ENCODE measurements around the gene KRTAP20-2.

Gene KRTAP20-2

DNA sequence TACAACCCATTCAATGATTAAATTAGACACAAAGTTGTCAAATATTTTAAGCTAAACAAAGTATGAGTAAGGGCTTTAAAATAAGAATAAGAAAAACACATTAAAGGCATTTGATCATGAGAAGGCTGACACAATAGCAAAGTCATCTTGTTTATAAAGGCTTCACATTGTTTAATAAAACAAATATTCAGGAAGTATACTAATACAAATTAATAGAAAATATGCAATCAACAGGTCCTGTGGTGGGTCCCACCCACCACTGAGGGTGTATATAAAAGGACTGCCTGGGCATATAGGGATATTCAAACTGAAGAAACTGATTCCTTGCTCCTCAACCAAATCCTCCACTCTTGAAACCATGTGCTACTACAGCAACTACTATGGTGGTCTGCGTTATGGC, at the start of gene KRTAP20-2:
KRTAP20-2 (plus strand) TSS at position 301 of the 400 bp plus-strand sequence; CDS start at position 359, 58 bp downstream.
- H3K4me3 Mint-ChIP-seq, result no peak within 1 kb of the TSS
- no peaks in the 10 kb centered on the region for H3K4me1 Mint-ChIP-seq
- H3K27me3 Mint-ChIP-seq, result no peaks in the 10 kb centered on the region
- no peak within 1 kb of the TSS for H3K27ac Mint-ChIP-seq
- DNase-seq (ENCODE audit: low spot score in 2 of 2) (no peak), ATAC-seq (ENCODE audit: low read depth) (no peak)
- H3K36me3 Mint-ChIP-seq, result no peaks in the 10 kb centered on the region
- peaks cover 1% of the 10 kb centered on the region for H3K9me3 Mint-ChIP-seq

DNA sequence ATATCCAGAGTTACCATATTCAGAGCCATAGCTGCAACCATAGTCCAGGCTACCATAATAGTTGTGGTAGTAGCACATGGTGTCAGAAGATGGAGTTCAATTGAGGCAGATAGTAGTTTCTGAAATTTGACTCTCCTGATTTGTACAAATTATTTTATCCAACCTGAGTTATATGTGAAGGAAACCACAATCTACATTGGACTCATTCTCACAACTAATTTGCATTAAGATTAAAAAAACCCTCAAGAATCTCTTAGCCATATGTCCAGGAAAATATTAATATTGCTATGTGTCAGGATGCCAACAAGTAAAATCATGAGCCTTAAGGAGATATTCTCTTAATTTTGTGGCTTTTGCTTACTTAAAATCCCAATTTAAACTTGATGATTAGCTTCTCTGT, 44.7 kb upstream of the KRTAP20-2 start, which contains the start of gene KRTAP22-2:
KRTAP22-2 (minus strand) TSS at position 101 of the 400 bp plus-strand sequence.
- no peak for DNase-seq (ENCODE audit: low spot score in 2 of 2)
- peaks cover 4% of the 10 kb centered on the region for H3K9me3 Mint-ChIP-seq
- no peaks in the 10 kb centered on the region for H3K36me3 Mint-ChIP-seq
- ATAC-seq (ENCODE audit: low read depth), result no peak
- no peak within 1 kb of the TSS for H3K4me3 Mint-ChIP-seq
- H3K27ac Mint-ChIP-seq, result no peak within 1 kb of the TSS
- no peaks in the 10 kb centered on the region for H3K27me3 Mint-ChIP-seq
- no peaks in the 10 kb centered on the region for H3K4me1 Mint-ChIP-seq

DNA sequence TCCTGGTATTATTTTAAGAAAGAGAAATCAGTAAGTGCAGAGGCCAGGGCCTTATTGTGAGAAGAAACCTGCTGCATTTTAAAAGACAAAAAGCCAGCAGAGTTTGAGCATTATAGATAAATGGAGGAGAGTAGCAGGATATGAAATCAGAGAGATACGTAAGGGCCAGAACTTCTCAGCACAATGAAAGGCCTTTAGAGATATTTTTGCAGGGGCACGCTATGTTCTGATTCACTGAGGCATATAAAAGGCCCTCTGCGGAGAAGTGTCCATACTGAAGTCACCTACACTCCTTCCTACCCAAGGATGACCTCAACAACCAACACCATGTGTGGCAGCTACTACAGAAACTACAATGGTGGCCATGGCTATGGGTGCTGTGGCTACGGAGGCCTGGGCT, 42.9 kb upstream of the KRTAP20-2 start, which contains the start of gene KRTAP6-3:
KRTAP6-3 (plus strand) TSS at position 301 of the 400 bp plus-strand sequence; CDS start at position 307, 6 bp downstream.
- H3K4me3 Mint-ChIP-seq, result no peak within 1 kb of the TSS
- no peak within 1 kb of the TSS for H3K27ac Mint-ChIP-seq
- no peak for DNase-seq (ENCODE audit: low spot score in 2 of 2)
- H3K36me3 Mint-ChIP-seq, result no peaks in the 10 kb centered on the region
- H3K4me1 Mint-ChIP-seq, result no peaks in the 10 kb centered on the region
- no peaks in the 10 kb centered on the region for H3K27me3 Mint-ChIP-seq
- peaks cover 4% of the 10 kb centered on the region for H3K9me3 Mint-ChIP-seq
- ATAC-seq (ENCODE audit: low read depth), result no peak

DNA sequence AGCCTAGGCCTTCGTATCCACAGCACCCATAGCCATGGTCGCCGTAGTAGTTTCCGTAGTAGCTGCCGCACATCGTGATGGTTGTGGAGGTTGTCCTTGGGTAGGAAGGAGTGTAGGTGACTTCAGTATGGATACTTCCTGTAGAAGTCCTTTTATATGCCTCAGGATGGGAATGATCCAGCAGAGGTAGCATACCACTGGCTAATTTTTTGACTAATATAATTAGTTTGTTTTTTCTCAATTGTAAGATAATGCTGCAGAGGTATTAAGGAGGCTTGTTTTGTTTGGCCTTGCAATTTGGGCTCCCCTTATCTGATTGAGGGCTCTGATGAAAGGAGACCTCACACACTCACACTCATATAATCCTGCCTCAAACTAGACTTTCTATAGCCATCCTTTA, 36.2 kb upstream of the KRTAP20-2 start, which contains the start of gene KRTAP6-2:
KRTAP6-2 (minus strand) TSS at position 101 of the 400 bp plus-strand sequence; CDS start at position 73, 28 bp downstream.
- DNase-seq (ENCODE audit: low spot score in 2 of 2) (no peak), ATAC-seq (ENCODE audit: low read depth) (no peak)
- no peaks in the 10 kb centered on the region for H3K36me3 Mint-ChIP-seq
- H3K4me1 Mint-ChIP-seq, result no peaks in the 10 kb centered on the region
- no peak within 1 kb of the TSS for H3K4me3 Mint-ChIP-seq
- no peaks in the 10 kb centered on the region for H3K27me3 Mint-ChIP-seq
- H3K27ac Mint-ChIP-seq, result no peak within 1 kb of the TSS
- H3K9me3 Mint-ChIP-seq, result peaks cover 2% of the 10 kb centered on the region

DNA sequence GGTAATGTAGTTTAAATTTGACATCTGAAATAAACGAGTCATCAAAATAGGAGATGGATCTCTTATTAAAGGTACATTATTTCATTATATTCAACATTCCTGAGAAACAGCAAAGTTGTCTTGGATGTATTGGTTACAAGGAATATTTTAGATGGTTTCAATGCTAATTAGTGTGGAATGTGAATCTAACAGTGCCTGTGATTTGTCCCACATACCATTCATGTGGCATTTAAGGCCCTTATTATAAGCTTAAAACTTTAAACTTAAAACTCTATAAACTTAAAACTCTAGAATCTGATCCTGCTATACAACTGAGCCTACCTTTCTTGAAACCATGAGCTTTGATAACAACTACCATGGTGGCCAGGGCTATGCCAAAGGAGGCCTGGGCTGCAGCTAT, 34.2 kb upstream of the KRTAP20-2 start, which contains the start of gene KRTAP22-1:
KRTAP22-1 (plus strand) TSS at position 301 of the 400 bp plus-strand sequence.
- no peak for DNase-seq (ENCODE audit: low spot score in 2 of 2)
- H3K27me3 Mint-ChIP-seq, result no peaks in the 10 kb centered on the region
- no peaks in the 10 kb centered on the region for H3K4me1 Mint-ChIP-seq
- no peak within 1 kb of the TSS for H3K4me3 Mint-ChIP-seq
- ATAC-seq (ENCODE audit: low read depth), result no peak
- peaks cover 2% of the 10 kb centered on the region for H3K9me3 Mint-ChIP-seq
- no peaks in the 10 kb centered on the region for H3K36me3 Mint-ChIP-seq
- H3K27ac Mint-ChIP-seq, result no peak within 1 kb of the TSS

DNA sequence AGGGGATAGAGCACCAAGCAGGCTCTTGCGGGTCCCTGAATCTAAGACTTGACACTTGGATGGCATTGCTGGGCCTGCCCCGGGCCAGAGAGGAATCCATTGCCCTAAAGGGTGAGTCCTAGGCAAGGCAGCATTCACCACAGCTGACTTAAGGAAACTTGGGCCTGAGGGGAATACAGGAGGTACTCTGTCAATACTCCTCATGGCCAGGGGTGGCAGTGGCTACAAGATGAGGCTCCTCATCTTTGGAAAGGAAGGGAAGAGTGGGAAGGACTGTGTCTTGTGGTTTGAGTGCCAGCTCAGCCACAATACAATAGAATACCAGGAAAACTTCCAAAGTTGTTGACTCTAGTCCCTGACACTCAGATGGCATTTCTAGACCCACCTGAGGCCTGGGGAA, 29.0 kb upstream of the KRTAP20-2 start:
- Mint-ChIP-seq H3K9me3 (peaks cover 5% of the 10 kb centered on the region), H3K4me1 (no peaks in the 10 kb centered on the region), H3K36me3 (no peaks in the 10 kb centered on the region), H3K27me3 (no peaks in the 10 kb centered on the region), H3K4me3 (no peak overlapping the region), H3K27ac (no peak overlapping the region)
- no peak for ATAC-seq (ENCODE audit: low read depth)
- no peak for DNase-seq (ENCODE audit: low spot score in 2 of 2)

DNA sequence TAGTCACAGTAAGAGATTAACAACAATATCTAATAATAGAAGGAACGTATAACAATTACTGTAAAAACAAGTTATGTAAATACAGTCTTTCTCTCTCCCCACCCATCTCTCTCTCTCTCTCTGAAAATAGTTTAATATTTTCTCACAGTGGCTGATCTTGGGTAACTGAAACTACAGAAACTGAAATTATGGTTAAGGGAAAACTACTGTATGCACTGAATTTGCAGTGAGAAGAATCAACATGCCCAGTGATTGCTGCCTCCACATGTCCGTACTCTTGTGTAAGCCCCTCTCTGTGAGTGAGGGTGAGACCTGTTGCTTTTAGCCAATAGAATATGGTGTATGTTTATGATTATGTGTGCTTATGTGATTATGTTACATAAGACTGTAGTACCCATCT, 22.9 kb upstream of the KRTAP20-2 start:
- H3K27me3 Mint-ChIP-seq, result no peaks in the 10 kb centered on the region
- H3K9me3 Mint-ChIP-seq, result peaks cover 4% of the 10 kb centered on the region
- no peak overlapping the region for H3K27ac Mint-ChIP-seq
- H3K4me1 Mint-ChIP-seq, result no peaks in the 10 kb centered on the region
- no peak for DNase-seq (ENCODE audit: low spot score in 2 of 2)
- no peak for ATAC-seq (ENCODE audit: low read depth)
- H3K36me3 Mint-ChIP-seq, result no peaks in the 10 kb centered on the region
- H3K4me3 Mint-ChIP-seq, result no peak overlapping the region

DNA sequence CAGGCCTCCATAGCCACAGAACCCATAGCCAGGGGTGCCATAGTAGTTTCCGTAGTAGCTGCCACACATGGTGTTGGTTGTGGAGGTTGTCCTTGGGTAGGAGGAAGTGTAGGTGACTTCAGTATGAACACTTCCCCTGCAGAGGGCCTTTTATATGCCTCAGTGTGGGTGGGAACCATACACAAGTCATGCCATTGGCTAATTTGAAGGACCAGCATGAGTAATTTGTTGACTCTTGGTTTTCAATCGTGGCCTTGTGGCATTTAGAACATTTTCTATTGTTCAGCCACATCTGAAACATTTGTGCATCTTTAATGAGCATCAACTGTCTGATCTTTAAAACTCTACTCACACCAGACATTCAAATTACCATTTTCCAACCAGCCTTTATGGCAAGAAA, 21.2 kb upstream of the KRTAP20-2 start, which contains the start of gene KRTAP6-1:
KRTAP6-1 (minus strand) TSS at position 95 of the 400 bp plus-strand sequence; CDS start at position 69, 26 bp downstream.
- Mint-ChIP-seq H3K27me3 (no peaks in the 10 kb centered on the region), H3K4me3 (no peak within 1 kb of the TSS), H3K36me3 (no peaks in the 10 kb centered on the region), H3K4me1 (no peaks in the 10 kb centered on the region), H3K9me3 (peaks cover 4% of the 10 kb centered on the region), H3K27ac (no peak within 1 kb of the TSS)
- no peak for ATAC-seq (ENCODE audit: low read depth)
- no peak for DNase-seq (ENCODE audit: low spot score in 2 of 2)

DNA sequence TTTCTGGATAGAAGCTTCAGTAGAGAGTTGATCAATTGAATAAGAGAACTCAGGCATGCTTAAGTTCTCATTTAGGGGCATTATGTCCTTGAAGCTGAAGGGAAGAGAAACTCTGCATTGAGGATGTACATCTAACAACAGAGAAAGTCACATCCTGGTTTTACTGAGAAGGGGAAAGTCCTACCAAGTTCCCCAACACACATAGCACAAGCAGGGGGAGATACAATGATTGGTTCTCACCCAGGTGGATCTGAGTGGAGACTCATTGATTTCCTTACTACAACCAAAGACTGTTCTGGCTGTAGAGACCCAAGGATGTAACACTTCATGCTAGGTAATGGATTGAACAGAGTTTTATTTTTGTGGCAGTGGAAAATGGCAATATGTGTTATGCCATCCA, 19.8 kb upstream of the KRTAP20-2 start:
- Mint-ChIP-seq H3K27ac (no peak overlapping the region), H3K27me3 (no peaks in the 10 kb centered on the region), H3K36me3 (no peaks in the 10 kb centered on the region), H3K4me1 (no peaks in the 10 kb centered on the region), H3K9me3 (peaks cover 4% of the 10 kb centered on the region), H3K4me3 (no peak overlapping the region)
- no peak for DNase-seq (ENCODE audit: low spot score in 2 of 2)
- no peak for ATAC-seq (ENCODE audit: low read depth)

DNA sequence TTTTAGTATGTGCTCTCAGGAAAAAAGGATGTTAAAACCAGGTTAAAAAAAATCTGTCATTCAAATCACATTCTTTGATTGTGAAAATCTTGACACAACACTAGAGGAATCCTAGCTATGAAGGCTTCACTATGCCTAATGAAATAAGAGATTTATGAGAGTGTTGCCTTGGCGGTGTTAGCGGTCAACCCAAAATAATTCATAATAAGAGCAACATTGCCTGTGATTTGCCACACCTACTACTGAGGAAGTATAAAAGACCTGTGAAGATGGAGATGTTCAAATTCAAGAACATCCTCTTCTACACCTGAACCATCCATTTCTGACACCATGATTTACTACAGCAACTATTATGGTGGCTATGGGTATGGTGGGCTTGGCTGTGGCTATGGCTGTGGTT, 18.9 kb upstream of the KRTAP20-2 start, which contains the start of gene KRTAP20-1:
KRTAP20-1 (plus strand) TSS at position 301 of the 400 bp plus-strand sequence; CDS start at position 331, 30 bp downstream.
- DNase-seq (ENCODE audit: low spot score in 2 of 2), result no peak
- no peaks in the 10 kb centered on the region for H3K27me3 Mint-ChIP-seq
- peaks cover 2% of the 10 kb centered on the region for H3K9me3 Mint-ChIP-seq
- H3K27ac Mint-ChIP-seq, result no peak within 1 kb of the TSS
- no peak for ATAC-seq (ENCODE audit: low read depth)
- H3K4me3 Mint-ChIP-seq, result no peak within 1 kb of the TSS
- H3K36me3 Mint-ChIP-seq, result no peaks in the 10 kb centered on the region
- no peaks in the 10 kb centered on the region for H3K4me1 Mint-ChIP-seq

DNA sequence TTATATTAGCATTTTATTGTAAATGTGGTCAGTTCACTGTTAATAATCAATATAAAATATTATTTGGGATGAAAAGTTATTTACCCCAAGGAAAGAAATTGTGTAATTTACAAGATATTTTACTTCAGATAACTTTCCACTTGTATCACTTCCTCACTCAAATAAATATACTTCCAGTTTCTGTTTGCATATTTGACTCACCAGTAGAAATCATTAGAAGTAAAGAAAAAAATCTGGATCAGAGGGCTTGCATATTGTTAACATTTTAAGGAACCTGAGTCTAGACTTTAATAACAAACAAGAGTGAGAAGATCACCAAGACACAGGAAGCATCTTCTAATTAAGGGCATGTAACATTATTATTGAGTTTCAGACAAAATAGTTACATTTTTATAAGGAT, 14.9 kb upstream of the KRTAP20-2 start:
- peaks cover 2% of the 10 kb centered on the region for H3K9me3 Mint-ChIP-seq
- no peak for DNase-seq (ENCODE audit: low spot score in 2 of 2)
- H3K4me3 Mint-ChIP-seq, result no peak overlapping the region
- H3K27me3 Mint-ChIP-seq, result no peaks in the 10 kb centered on the region
- no peak overlapping the region for H3K27ac Mint-ChIP-seq
- ATAC-seq (ENCODE audit: low read depth), result no peak
- no peaks in the 10 kb centered on the region for H3K4me1 Mint-ChIP-seq
- no peaks in the 10 kb centered on the region for H3K36me3 Mint-ChIP-seq

DNA sequence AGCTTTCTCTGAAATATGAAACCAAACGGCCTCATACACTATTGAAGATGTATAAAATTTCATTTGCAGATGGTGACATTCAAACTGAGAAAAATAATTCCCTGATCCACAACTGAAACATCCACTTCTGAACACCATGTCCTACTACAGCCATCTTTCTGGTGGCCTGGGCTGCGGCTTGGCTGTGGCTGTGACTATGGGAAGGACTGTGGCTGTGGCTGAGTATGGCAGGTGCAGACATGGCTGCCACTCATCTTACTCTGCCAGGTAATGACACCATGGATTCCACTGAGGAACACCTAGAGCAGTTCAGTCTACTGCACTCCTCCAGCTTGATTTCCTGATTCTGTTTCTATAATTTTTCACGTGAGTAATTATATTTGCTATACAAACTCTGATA, 14.5 kb upstream of the KRTAP20-2 start, which contains the start of gene KRTAP20-4:
KRTAP20-4 (plus strand) TSS at position 106 of the 400 bp plus-strand sequence.
- peaks cover 2% of the 10 kb centered on the region for H3K9me3 Mint-ChIP-seq
- H3K36me3 Mint-ChIP-seq, result no peaks in the 10 kb centered on the region
- H3K4me1 Mint-ChIP-seq, result no peaks in the 10 kb centered on the region
- H3K27me3 Mint-ChIP-seq, result no peaks in the 10 kb centered on the region
- no peak within 1 kb of the TSS for H3K4me3 Mint-ChIP-seq
- no peak for DNase-seq (ENCODE audit: low spot score in 2 of 2)
- H3K27ac Mint-ChIP-seq, result no peak within 1 kb of the TSS
- ATAC-seq (ENCODE audit: low read depth), result no peak

DNA sequence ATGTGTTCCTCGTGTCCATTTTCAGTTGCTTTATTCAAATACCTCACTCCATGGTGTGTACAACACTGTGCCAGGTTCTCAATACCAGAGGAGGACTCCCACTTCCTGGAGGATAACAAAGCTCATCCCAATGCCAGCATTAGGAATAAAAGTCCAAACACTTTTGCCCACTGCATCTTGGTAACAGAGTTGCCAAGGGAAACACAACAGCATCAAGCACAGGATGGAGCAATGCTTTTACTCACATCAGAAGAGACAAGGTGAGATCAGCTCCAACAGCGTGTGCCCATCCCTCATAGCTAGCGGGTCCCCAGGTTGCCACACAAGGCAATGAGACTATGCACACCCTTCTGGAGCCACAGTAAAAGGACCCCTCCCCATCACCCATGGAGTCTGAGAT, 11.6 kb upstream of the KRTAP20-2 start:
- Mint-ChIP-seq H3K4me3 (no peak overlapping the region), H3K27ac (no peak overlapping the region), H3K36me3 (no peaks in the 10 kb centered on the region), H3K27me3 (no peaks in the 10 kb centered on the region), H3K9me3 (peaks cover 3% of the 10 kb centered on the region), H3K4me1 (no peaks in the 10 kb centered on the region)
- DNase-seq (ENCODE audit: low spot score in 2 of 2) (no peak), ATAC-seq (ENCODE audit: low read depth) (no peak)

DNA sequence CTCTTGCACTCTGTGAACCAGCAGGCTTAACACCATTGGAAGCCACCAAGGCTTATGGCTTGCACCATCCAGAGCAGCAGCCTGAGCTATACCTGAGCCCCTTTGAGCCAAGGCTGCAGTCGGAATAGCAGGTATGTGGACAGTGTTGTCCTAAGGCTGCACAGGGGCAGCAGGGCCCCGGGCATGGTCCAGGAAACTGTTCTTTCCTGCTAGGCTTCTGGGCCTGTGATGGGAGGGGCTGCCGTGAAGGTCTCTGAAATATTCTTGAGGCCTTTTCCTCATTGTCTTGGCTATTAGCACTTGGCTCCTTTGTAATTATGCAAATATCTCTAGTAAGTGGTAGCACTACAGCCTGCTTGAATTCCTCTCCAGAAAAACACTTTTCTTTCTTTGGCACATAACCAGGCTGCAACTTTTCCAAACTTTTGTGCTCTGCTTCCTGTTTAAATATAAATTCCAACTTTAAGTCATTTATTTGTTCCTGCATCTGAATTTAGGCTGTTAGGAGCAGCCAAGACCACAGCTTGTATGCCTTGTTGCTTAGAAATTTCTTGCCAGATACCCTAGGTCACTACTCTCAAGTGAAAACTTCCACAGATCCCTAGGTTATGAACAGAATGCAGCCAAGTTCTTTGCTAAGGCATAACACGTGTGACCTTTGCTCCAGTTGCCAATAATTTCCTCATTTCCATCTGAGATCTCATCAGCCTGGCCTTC, 9.4 kb upstream of the KRTAP20-2 start:
- H3K27ac Mint-ChIP-seq, result no peak overlapping the region

More for the DNA sequence above, 9.4 kb upstream of the KRTAP20-2 start:
- no peak overlapping the region for H3K4me3 Mint-ChIP-seq
- DNase-seq (ENCODE audit: low spot score in 2 of 2) (no peak), ATAC-seq (ENCODE audit: low read depth) (no peak)
- no peaks in the 10 kb centered on the region for H3K27me3 Mint-ChIP-seq
- H3K36me3 Mint-ChIP-seq, result no peaks in the 10 kb centered on the region
- no peaks in the 10 kb centered on the region for H3K4me1 Mint-ChIP-seq
- H3K9me3 Mint-ChIP-seq, result peaks cover 3% of the 10 kb centered on the region
